HL-60 (cell line): Measurements from ENCODE around the gene PLXDC2.

Experiments used
- GABPA ChIP-seq: IDR thresholded peaks from 2 replicates; pipeline ENCODE4 v1.6.1; 2012; ENCODE audit warnings: low read depth
- POLR2AphosphoS5 ChIP-seq: IDR thresholded peaks from 2 replicates; pipeline ENCODE4 v1.6.1; 2012; ENCODE audit warnings: low read depth
- TF ChIP-seq, protein P1 (sequence below): IDR thresholded peaks from one replicate; pipeline ENCODE4 v1.5.1; 2011; ENCODE audit warnings: low read length, control low read depth, inconsistent platforms; ENCODE audit not compliant: insufficient read depth
- TF ChIP-seq, protein P2 (sequence below): IDR thresholded peaks from 2 replicates; pipeline ENCODE4 v1.6.1; 2012; ENCODE audit warnings: low read depth; ENCODE audit not compliant: insufficient replicate concordance

DNA sequence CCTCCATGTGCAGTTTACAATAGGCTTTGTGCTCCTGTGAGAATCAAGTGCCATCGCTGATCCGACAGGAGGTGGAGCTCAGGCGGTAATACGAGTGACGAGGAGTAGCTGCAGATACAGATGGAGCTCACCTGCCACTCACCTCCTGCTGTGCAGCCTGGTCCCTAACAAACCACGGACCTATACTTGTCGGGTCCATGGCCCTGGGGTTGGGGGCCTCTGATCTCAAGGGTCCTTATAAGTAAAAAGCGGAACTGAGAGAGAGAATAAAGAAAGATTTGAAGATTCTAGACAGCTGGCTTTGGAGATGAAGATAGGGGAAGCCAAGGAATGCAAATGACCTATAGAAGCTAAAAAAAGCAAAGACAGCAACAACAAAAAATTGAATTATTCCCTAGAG lies 130.6 kb downstream of the PLXDC2 start:
- TF ChIP-seq, protein P1, sequence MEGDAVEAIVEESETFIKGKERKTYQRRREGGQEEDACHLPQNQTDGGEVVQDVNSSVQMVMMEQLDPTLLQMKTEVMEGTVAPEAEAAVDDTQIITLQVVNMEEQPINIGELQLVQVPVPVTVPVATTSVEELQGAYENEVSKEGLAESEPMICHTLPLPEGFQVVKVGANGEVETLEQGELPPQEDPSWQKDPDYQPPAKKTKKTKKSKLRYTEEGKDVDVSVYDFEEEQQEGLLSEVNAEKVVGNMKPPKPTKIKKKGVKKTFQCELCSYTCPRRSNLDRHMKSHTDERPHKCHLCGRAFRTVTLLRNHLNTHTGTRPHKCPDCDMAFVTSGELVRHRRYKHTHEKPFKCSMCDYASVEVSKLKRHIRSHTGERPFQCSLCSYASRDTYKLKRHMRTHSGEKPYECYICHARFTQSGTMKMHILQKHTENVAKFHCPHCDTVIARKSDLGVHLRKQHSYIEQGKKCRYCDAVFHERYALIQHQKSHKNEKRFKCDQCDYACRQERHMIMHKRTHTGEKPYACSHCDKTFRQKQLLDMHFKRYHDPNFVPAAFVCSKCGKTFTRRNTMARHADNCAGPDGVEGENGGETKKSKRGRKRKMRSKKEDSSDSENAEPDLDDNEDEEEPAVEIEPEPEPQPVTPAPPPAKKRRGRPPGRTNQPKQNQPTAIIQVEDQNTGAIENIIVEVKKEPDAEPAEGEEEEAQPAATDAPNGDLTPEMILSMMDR: no peak
- TF ChIP-seq POLR2AphosphoS5: no peak
- TF ChIP-seq GABPA: no peak
- TF ChIP-seq, protein P2, sequence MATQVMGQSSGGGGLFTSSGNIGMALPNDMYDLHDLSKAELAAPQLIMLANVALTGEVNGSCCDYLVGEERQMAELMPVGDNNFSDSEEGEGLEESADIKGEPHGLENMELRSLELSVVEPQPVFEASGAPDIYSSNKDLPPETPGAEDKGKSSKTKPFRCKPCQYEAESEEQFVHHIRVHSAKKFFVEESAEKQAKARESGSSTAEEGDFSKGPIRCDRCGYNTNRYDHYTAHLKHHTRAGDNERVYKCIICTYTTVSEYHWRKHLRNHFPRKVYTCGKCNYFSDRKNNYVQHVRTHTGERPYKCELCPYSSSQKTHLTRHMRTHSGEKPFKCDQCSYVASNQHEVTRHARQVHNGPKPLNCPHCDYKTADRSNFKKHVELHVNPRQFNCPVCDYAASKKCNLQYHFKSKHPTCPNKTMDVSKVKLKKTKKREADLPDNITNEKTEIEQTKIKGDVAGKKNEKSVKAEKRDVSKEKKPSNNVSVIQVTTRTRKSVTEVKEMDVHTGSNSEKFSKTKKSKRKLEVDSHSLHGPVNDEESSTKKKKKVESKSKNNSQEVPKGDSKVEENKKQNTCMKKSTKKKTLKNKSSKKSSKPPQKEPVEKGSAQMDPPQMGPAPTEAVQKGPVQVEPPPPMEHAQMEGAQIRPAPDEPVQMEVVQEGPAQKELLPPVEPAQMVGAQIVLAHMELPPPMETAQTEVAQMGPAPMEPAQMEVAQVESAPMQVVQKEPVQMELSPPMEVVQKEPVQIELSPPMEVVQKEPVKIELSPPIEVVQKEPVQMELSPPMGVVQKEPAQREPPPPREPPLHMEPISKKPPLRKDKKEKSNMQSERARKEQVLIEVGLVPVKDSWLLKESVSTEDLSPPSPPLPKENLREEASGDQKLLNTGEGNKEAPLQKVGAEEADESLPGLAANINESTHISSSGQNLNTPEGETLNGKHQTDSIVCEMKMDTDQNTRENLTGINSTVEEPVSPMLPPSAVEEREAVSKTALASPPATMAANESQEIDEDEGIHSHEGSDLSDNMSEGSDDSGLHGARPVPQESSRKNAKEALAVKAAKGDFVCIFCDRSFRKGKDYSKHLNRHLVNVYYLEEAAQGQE: no peak
